Measurements from ENCODE around the gene DAPK2.
"Not testable (repeated sequence)": the region's sequence is repeated elsewhere in the genome, so short reads cannot be mapped to it uniquely, and the experiment has no call there.

Gene DAPK2

DNA sequence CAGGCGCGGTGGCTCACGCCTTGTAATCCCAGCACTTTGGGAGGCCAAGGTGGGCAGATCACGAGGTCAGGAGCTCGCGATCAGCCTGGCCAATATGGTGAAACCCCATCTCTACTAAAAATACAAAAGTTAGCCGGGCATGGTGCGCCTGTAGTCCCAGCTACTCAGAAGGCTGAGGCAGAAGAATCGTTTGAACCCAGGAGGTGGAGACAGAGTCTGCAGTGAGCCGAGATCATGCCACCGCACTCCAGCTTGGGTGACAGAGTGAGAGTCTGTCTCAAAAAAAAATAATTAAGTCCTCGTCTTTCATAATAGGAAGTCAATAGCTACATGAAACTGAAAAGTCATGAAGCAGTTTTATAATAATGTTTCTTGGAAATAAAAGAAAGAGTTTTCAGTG, 7.4 kb upstream of the DAPK2 start:
- not testable (repeated sequence) for DNase-seq (ENCODE audit: low read depth in 2 of 2)

GRCh38 chr15:64052925-64053491, 6.7 kb upstream of the DAPK2 start:
- DNase-seq (ENCODE audit: low read depth in 2 of 2): no peak

DNA sequence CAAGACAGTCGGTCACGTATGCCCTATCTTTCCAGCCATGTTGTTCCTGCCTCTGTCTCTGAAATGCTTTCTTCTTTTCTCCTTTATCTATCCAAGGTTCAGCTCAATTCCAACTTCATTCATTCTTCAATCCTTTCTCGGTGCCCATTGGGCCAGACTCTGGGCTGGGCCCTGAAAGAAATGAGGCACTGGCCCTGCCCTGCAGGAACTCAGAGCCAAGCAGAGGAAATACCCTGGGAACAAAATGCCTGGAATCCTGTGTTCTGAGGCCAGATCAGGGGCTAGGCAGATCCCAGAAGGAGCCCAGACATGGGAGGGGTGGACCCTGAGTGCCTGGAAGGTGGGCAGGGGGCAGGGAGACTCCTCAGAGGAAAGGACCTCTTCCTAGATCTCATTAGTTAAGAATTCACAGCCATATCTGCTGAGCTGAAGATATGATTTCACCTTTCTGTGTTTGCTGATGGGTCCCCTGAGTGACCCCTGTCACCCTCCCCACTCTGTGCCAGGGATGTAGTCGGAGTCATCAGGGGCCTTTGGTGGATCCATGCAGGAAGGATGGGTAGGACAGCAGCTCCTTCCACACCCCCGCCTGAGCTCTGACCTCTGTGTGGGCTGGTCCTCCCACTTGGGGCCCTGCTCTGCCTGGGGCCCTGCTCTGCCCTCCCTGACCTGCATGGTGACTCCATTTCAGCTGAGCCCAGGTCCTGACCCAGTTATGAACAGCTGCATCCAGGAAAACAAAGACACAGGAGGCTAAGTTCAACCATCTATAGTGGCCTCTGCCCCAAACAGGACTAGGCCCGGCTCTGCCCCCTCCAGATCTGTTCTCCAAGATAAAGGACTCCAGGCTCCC, 5.3 kb upstream of the DAPK2 start:
- no peak for DNase-seq (ENCODE audit: low read depth in 2 of 2)

GRCh38 chr15:64051093-64051402, 4.8 kb upstream of the DAPK2 start:
- no peak for DNase-seq (ENCODE audit: low read depth in 2 of 2)

- no peak for DNase-seq (ENCODE audit: low read depth in 2 of 2)
Measured at GRCh38 chr15:64050281-64051092, 4.2 kb upstream of the DAPK2 start.

DNA sequence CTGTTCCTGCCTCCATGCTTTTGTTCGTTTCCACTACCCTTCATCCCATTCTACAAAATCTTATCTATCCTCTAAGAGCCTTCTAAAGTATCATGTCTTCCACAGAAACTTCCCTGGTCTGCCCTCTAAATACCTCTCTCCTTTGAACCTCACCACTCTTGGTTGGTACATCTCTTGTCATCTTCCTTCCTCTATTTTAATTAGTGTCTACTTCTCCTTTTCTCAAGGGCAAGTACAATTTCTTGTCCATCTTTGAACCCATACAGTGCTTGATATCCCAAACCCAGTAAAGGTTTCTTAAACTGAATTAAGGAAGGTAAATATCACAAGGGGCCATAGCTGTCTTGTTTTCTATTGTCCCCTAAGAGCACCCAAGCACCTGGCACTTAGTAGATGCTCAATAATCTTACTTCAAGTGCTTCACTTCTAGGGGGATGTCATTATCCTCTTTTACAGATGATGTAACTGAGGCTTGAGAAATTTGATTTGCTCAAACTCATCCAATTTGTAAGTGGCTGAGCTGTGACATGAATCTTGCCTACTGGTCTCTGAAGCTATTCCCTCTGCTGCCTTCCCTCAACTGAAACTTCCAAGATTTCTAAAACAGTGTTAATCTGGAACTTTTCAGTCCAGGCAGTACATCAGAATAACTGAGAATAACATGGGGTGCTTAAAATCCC, 2.6 kb upstream of the DAPK2 start:
- DNase-seq (ENCODE audit: low read depth in 2 of 2): no peak

GRCh38 chr15:64045774-64046420, 388 bp downstream of the DAPK2 start:
- DNase-seq (ENCODE audit: low read depth in 2 of 2): no peak

GRCh38 chr15:64045101-64045435, 1.2 kb downstream of the DAPK2 start:
- DNase-seq (ENCODE audit: low read depth in 2 of 2): no peak

- DNase-seq (ENCODE audit: low read depth in 2 of 2): no peak
Measured at GRCh38 chr15:64044300-64045100, 1.8 kb downstream of the DAPK2 start.

DNA sequence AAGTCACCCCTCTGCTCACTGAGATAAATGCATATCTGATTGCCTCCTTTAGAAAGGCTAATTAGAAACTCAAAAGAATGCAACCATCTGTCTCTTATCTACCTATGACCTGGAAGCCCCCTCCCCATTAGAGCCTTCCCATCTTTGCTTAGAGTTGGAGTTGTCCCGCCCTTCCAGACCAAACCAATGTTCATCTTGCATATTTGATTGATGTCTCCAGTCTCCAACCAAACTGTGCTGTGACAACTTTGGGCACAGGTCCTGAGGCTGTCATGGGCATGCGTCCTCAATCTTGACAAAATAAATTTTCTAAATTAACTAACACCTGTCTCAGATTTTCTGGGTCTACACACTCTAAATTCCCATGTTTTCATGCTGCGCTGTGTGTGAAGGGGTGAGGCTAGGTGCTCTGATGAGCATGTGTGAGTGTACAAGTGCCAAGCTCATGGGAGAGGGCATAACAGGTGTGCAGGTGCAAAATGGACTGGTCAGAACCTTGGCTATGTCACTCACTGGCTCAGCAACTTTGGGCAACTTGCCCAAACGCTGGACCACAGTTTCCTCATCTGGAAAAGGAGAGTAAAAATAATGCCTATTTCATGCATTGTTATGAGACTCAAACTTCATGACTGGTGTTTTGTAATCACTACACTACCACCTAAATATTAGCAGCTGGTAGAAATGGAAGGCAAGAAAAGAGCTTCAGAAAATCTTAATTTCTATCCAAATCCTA, 7.2 kb downstream of the DAPK2 start:
- no peak for DNase-seq (ENCODE audit: low read depth in 2 of 2)

DNA sequence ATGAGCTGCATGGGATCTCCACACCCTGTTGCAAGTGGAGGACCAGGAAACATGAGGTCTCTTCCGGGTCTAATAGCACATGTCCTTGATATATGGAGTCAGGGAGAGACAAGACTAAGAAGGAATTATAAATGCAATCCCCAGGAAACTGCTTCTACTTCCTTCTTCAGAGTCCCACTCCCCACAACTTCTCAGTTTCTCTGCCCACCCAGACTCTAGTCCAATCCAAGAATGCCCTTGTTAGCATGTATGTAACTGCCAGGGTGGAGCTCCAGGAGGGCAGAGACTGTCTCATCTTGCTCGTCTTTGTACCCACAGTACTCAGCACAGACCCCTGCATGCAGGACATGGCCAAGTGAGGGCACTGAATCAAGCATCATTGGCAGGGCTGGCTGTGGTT, 8.3 kb downstream of the DAPK2 start:
- no peak for DNase-seq (ENCODE audit: low read depth in 2 of 2)

GRCh38 chr15:64037116-64037515, 9.2 kb downstream of the DAPK2 start:
- no peak for DNase-seq (ENCODE audit: low read depth in 2 of 2)

DNA sequence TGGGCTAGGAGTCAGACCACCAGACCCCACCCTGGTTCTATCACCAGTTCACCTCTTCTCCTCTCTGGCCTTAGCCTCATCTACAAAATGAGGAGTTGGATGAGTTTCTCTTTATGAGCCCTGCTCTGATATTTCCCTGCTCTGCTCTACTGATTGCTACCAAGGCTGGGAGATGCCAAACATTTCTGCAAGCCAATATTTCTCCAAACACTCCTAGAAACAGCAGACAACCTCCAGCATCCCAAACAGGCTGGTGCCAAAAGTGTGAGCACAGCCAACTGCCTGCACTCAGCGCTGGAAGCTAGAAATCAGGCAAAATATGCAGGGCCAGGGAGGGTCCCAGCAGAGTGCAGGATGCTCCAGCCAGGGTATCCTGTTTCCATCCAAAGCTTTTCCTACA, 10.8 kb downstream of the DAPK2 start:
- DNase-seq (ENCODE audit: low read depth in 2 of 2): no peak

DNA sequence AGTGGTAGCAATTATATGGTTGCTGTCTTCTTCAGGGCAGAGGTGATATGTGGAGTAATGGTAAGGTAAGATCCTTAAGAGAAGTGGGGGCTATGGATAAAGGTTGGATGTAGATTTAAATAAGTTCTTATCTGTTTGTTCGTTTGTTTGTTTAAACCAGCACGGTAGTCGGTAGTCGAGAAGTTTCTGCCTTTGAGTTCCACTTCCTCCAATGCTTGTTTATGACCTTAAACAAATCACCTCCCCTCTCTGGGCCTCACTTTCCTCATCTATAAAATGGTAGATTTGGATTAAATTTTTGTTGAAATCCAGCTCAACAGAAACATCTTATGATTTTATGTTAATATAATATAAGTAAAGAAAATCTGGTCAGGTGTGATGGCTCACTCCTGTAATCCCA, 11.8 kb downstream of the DAPK2 start:
- DNase-seq (ENCODE audit: low read depth in 2 of 2): no peak

GRCh38 chr15:64032329-64032728, 14.0 kb downstream of the DAPK2 start:
- DNase-seq (ENCODE audit: low read depth in 2 of 2): no peak

- DNase-seq (ENCODE audit: low read depth in 2 of 2): no peak
Measured at GRCh38 chr15:64030123-64030522, 16.2 kb downstream of the DAPK2 start.

GRCh38 chr15:64029633-64030032, 16.7 kb downstream of the DAPK2 start:
- DNase-seq (ENCODE audit: low read depth in 2 of 2): no peak

- DNase-seq (ENCODE audit: low read depth in 2 of 2): no peak
Measured at GRCh38 chr15:64029110-64029509, 17.2 kb downstream of the DAPK2 start.

GRCh38 chr15:64026591-64026990, 19.7 kb downstream of the DAPK2 start:
- no peak for DNase-seq (ENCODE audit: low read depth in 2 of 2)

Data from stimulated activated CD4-positive, alpha-beta T cell treated with anti-CD3 and anti-CD28 coated beads, Interleukin-15, amount 100 ng/mL, for 48 hours (primary cell).